ENCODE measurements around the gene NMD3.

DNA sequence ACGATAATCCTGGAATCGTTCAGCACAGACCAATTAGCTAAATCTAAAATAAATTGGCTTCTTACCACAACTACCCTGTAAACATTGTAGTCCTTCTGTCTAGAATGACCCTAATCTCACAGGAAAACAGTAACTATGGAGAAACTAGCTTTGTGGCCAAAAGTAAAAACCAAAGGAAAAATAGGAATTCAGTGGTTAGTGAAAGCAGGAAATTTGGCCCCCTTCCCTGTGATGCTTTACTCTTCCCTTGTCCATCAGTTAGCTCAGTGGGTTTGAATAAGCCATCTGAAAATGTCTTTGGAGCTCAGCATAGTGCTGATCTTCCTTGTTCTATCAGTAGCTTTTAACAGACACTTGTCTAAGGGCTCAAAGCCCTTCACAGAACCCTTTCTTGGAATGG, 1.6 kb downstream of the NMD3 start:
- TF ChIP-seq, protein P1, sequence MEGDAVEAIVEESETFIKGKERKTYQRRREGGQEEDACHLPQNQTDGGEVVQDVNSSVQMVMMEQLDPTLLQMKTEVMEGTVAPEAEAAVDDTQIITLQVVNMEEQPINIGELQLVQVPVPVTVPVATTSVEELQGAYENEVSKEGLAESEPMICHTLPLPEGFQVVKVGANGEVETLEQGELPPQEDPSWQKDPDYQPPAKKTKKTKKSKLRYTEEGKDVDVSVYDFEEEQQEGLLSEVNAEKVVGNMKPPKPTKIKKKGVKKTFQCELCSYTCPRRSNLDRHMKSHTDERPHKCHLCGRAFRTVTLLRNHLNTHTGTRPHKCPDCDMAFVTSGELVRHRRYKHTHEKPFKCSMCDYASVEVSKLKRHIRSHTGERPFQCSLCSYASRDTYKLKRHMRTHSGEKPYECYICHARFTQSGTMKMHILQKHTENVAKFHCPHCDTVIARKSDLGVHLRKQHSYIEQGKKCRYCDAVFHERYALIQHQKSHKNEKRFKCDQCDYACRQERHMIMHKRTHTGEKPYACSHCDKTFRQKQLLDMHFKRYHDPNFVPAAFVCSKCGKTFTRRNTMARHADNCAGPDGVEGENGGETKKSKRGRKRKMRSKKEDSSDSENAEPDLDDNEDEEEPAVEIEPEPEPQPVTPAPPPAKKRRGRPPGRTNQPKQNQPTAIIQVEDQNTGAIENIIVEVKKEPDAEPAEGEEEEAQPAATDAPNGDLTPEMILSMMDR (IDR thresholded peaks at IDR 0.05) = no peak
- no peak for TF ChIP-seq POLR2A (IDR thresholded peaks at IDR 0.05)

Measured in adrenal gland (tissue), 5 donors.